Measurements from ENCODE around the gene CRYGB.
"Not testable (repeated sequence)": the region's sequence is repeated elsewhere in the genome, so short reads cannot be mapped to it uniquely, and the experiment has no call there.

CRYGB gene

GRCh38 chr2:208103616-208104015, 42.3 kb downstream of the CRYGB start:
- Histone ChIP-seq H3K27me3 (ENCODE audit: low read depth, low read length) (peaks cover 11% of the 10 kb centered on the region; the same call in 1 of the 2 replicates), H3K79me2 (ENCODE audit: low read length) (no peaks in the 10 kb centered on the region), H3K36me3 (replicated peaks; ENCODE audit: low read depth, low read length) (no peaks in the 10 kb centered on the region), H3K9me3 (ENCODE audit: insufficient read depth, low read length) (no peaks in the 10 kb centered on the region), H4K20me1 (ENCODE audit: insufficient read depth, low read length) (no peaks in the 10 kb centered on the region), H3K27ac (ENCODE audit: low read length) (no peak overlapping the region), H3K4me2 (ENCODE audit: low read length) (no peak overlapping the region), H3K4me3 (ENCODE audit: low read length) (no peak overlapping the region), H3K9ac (ENCODE audit: low read length) (no peak overlapping the region), H3K4me1 (ENCODE audit: low read length) (no peaks in the 10 kb centered on the region), H2AFZ (ENCODE audit: low read depth, low read length) (no peak overlapping the region)
- TF ChIP-seq EZH2phosphoT487 (IDR thresholded peaks at IDR 0.05; ENCODE audit: low read depth), result no peak
- TF ChIP-seq, protein P1, sequence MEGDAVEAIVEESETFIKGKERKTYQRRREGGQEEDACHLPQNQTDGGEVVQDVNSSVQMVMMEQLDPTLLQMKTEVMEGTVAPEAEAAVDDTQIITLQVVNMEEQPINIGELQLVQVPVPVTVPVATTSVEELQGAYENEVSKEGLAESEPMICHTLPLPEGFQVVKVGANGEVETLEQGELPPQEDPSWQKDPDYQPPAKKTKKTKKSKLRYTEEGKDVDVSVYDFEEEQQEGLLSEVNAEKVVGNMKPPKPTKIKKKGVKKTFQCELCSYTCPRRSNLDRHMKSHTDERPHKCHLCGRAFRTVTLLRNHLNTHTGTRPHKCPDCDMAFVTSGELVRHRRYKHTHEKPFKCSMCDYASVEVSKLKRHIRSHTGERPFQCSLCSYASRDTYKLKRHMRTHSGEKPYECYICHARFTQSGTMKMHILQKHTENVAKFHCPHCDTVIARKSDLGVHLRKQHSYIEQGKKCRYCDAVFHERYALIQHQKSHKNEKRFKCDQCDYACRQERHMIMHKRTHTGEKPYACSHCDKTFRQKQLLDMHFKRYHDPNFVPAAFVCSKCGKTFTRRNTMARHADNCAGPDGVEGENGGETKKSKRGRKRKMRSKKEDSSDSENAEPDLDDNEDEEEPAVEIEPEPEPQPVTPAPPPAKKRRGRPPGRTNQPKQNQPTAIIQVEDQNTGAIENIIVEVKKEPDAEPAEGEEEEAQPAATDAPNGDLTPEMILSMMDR (IDR thresholded peaks at IDR 0.05; ENCODE audit: low read depth, low read length), result no peak

- Histone ChIP-seq H3K36me3 (replicated peaks; ENCODE audit: low read depth, low read length) (no peaks in the 10 kb centered on the region), H3K79me2 (ENCODE audit: low read length) (no peaks in the 10 kb centered on the region), H3K4me1 (ENCODE audit: low read length) (no peaks in the 10 kb centered on the region), H2AFZ (ENCODE audit: low read depth, low read length) (no peak overlapping the region), H3K4me3 (ENCODE audit: low read length) (no peak overlapping the region), H3K9me3 (ENCODE audit: insufficient read depth, low read length) (no peaks in the 10 kb centered on the region), H4K20me1 (ENCODE audit: insufficient read depth, low read length) (no peaks in the 10 kb centered on the region), H3K27me3 (ENCODE audit: low read depth, low read length) (peaks cover 10% of the 10 kb centered on the region; the same call in 1 of the 2 replicates), H3K4me2 (ENCODE audit: low read length) (no peak overlapping the region), H3K27ac (ENCODE audit: low read length) (no peak overlapping the region), H3K9ac (ENCODE audit: low read length) (no peak overlapping the region)
- TF ChIP-seq, protein P1 (IDR thresholded peaks at IDR 0.05; ENCODE audit: low read depth, low read length), result peak; percentile 44
- TF ChIP-seq EZH2phosphoT487 (IDR thresholded peaks at IDR 0.05; ENCODE audit: low read depth), result no peak
Measured at GRCh38 chr2:208101716-208102631, 44.0 kb downstream of the CRYGB start.

- Histone ChIP-seq H3K27ac (ENCODE audit: low read length) (no peak overlapping the region), H3K4me3 (ENCODE audit: low read length) (no peak overlapping the region), H3K4me1 (ENCODE audit: low read length) (no peaks in the 10 kb centered on the region), H2AFZ (ENCODE audit: low read depth, low read length) (no peak overlapping the region), H3K36me3 (replicated peaks; ENCODE audit: low read depth, low read length) (no peaks in the 10 kb centered on the region), H3K79me2 (ENCODE audit: low read length) (no peaks in the 10 kb centered on the region), H3K9ac (ENCODE audit: low read length) (no peak overlapping the region), H3K4me2 (ENCODE audit: low read length) (no peak overlapping the region), H3K9me3 (ENCODE audit: insufficient read depth, low read length) (no peaks in the 10 kb centered on the region), H4K20me1 (ENCODE audit: insufficient read depth, low read length) (no peaks in the 10 kb centered on the region), H3K27me3 (ENCODE audit: low read depth, low read length) (0 out of 2 replicates have a peak, but pooled peaks cover 5% of the 10 kb centered on the region)
- TF ChIP-seq, protein P1 (IDR thresholded peaks at IDR 0.05; ENCODE audit: low read depth, low read length), result no peak
- TF ChIP-seq EZH2phosphoT487 (IDR thresholded peaks at IDR 0.05; ENCODE audit: low read depth), result no peak
Measured at GRCh38 chr2:208099682-208100470, 46.1 kb downstream of the CRYGB start.

- not testable (repeated sequence) for H3K9ac ChIP-seq (ENCODE audit: low read length); H3K4me1 ChIP-seq (ENCODE audit: low read length); H3K36me3 ChIP-seq (replicated peaks; ENCODE audit: low read depth, low read length); H4K20me1 ChIP-seq (ENCODE audit: insufficient read depth, low read length); H3K9me3 ChIP-seq (ENCODE audit: insufficient read depth, low read length); H2AFZ ChIP-seq (ENCODE audit: low read depth, low read length); H3K27me3 ChIP-seq (ENCODE audit: low read depth, low read length); H3K4me3 ChIP-seq (ENCODE audit: low read length); H3K79me2 ChIP-seq (ENCODE audit: low read length); H3K27ac ChIP-seq (ENCODE audit: low read length); H3K4me2 ChIP-seq (ENCODE audit: low read length)
Measured at GRCh38 chr2:208098701-208099100, 47.3 kb downstream of the CRYGB start.

Data from OCI-LY3 (cell line).